HCT116 (cell line): ENCODE data around the gene SMARCD2. TPM values are rescaled to one million over a fixed set of nuclear protein-coding genes. Genes with fewer than 3 reads are reported as not detected.
A peak's percentile ranks its signal among the peaks of the same experiment; 100 is the strongest.

ENCODE experiments used
- ATAC-seq: fragments of 200-7000 bp; cut with Tn5 transposase; 2 replicates; pipeline ENCODE4 v1.9.1; 2020; ENCODE audit warnings: mild to moderate bottlenecking, moderate library complexity
- BruUV-seq: library from RNA; stranded (reverse); fragments of 400-500 nt; replicated peaks from 2 replicates; lab custom pipeline; 2021; lab: Mats Ljungman, UMichigan
- CTCF ChIA-PET: fragments of 300-600 bp; sonication (Branson Sonifier 250); formaldehyde crosslinking; loops from one replicate; lab custom pipeline; 2021; ENCODE audit warnings: antibody characterized with exemption; lab: Charles Lee
- POLR2A ChIA-PET: fragments of 300-600, 350-600 bp; sonication (Branson Sonifier 250); formaldehyde crosslinking; loops from one replicate; lab custom pipeline; 2021; ENCODE audit warnings: antibody characterized with exemption; lab: Charles Lee
- RAD21 ChIA-PET, 2 experiments: fragments of 300-600 bp; sonication (Branson Sonifier 250); formaldehyde crosslinking; loops; one replicate each; lab custom pipeline; 2023; ENCODE audit warnings: low total read pairs in 2 of 2; ENCODE audit not compliant: uncharacterized antibody in 2 of 2, unreplicated experiment in 2 of 2, low non-redundant PET in 1 of 2; lab: Charles Lee
- DNase-seq: peaks from one replicate; pipeline ENCODE4 v3.0.0-alpha.2; 2010; ENCODE audit warnings: low read depth, low spot score
- H2AFZ ChIP-seq: fragments of 200-600 bp; shearing (Covaris generic), sonication (generic); 2 replicates; pipeline ENCODE4 v1.6.1; 2017; ENCODE audit warnings: low read depth, mixed run types, mixed read lengths, antibody characterized with exemption, low read length; ENCODE audit not compliant: poor library complexity, severe bottlenecking
- H3K27ac ChIP-seq: 2 replicates; pipeline ENCODE4 v1.5.1; 2012; ENCODE audit warnings: low read depth, low read length
- H3K27me3 ChIP-seq: fragments of 200-600 bp; sonication (generic); 2 replicates; pipeline ENCODE4 v1.6.1; 2016; ENCODE audit warnings: mixed run types, low read length, mixed read lengths; ENCODE audit not compliant: insufficient read depth
- H3K36me3 ChIP-seq, 2 experiments: fragments of 200-500 bp in 1 of 2; fragments of 200-600 bp in 1 of 2; sonication (Bioruptor generic) in 1 of 2; sonication (generic) in 1 of 2; 2 replicates each; pipeline versions ENCODE4 v1.5.1 to v1.6.1; 2014 to 2016; ENCODE audit warnings: low read length in 2 of 2, inconsistent platforms in 1 of 2, mixed read lengths in 1 of 2, mixed run types in 1 of 2; ENCODE audit not compliant: insufficient read depth in 2 of 2, control insufficient read depth in 1 of 2
- H3K4me1 ChIP-seq, 2 experiments: fragments of 200-600 bp in 1 of 2; sonication (generic) in 1 of 2; 2 replicates each; pipeline versions ENCODE4 v1.5.1 to v1.6.1; 2012 to 2017; ENCODE audit warnings: low read length in 2 of 2, inconsistent platforms in 1 of 2, mild to moderate bottlenecking in 1 of 2, mixed read lengths in 1 of 2, mixed run types in 1 of 2, moderate library complexity in 1 of 2; ENCODE audit not compliant: insufficient read depth in 2 of 2, control insufficient read depth in 1 of 2
- H3K4me2 ChIP-seq: fragments of 200-600 bp; sonication (generic); 2 replicates; pipeline ENCODE4 v1.6.1; 2017; ENCODE audit warnings: mixed run types, low read length, mixed read lengths
- H3K4me3 ChIP-seq, 2 experiments: fragments of 200-600 bp in 1 of 2; sonication (generic) in 1 of 2; replicated peaks in 1 of 2; 2 replicates each; pipeline ENCODE4 v1.5.1; 2011 to 2016; ENCODE audit warnings: low read length in 2 of 2, control low read depth in 1 of 2, low read depth in 1 of 2, mild to moderate bottlenecking in 1 of 2, mixed read lengths in 1 of 2, mixed run types in 1 of 2
- H3K79me2 ChIP-seq: fragments of 200-600 bp; sonication (generic); 2 replicates; pipeline ENCODE4 v1.6.1; 2017; ENCODE audit warnings: mild to moderate bottlenecking, mixed run types, low read length, moderate library complexity, mixed read lengths; ENCODE audit not compliant: insufficient read depth
- H3K9ac ChIP-seq: fragments of 200-600 bp; sonication (generic); 2 replicates; pipeline ENCODE4 v1.6.1; 2016; ENCODE audit warnings: low read length, mixed read lengths
- H3K9me2 ChIP-seq: fragments of 200-600 bp; sonication (generic), shearing (Covaris generic); 2 replicates; pipeline ENCODE4 v1.6.1; 2017; ENCODE audit warnings: mixed run types, mild to moderate bottlenecking, moderate library complexity; ENCODE audit not compliant: insufficient read depth
- H3K9me3 ChIP-seq, 2 experiments: fragments of 200-500 bp in 1 of 2; fragments of 200-600 bp in 1 of 2; sonication (Bioruptor generic) in 1 of 2; sonication (generic) in 1 of 2; 2 replicates each; pipeline ENCODE4 v1.6.1; 2014 to 2017; ENCODE audit warnings: low read length in 2 of 2, mixed read lengths in 2 of 2, inconsistent platforms in 1 of 2, low read depth in 1 of 2, mild to moderate bottlenecking in 1 of 2, mixed run types in 1 of 2, moderate library complexity in 1 of 2; ENCODE audit not compliant: control insufficient read depth in 1 of 2, insufficient read depth in 1 of 2
- H4K20me1 ChIP-seq: fragments of 200-600 bp; sonication (generic), shearing (Covaris generic); 2 replicates; pipeline ENCODE4 v1.6.1; 2017; ENCODE audit warnings: mixed run types, mild to moderate bottlenecking, moderate library complexity; ENCODE audit not compliant: insufficient read depth
- CBX3 ChIP-seq: IDR thresholded peaks from 2 replicates; pipeline ENCODE4 v1.6.1; 2012; ENCODE audit warnings: low read depth
- CEBPB ChIP-seq: IDR thresholded peaks from 2 replicates; pipeline ENCODE4 v1.6.1; 2012; ENCODE audit warnings: low read depth
- EGR1 ChIP-seq: IDR thresholded peaks from 2 replicates; pipeline ENCODE4 v1.6.1; 2012; ENCODE audit warnings: low read depth
- EZH2 ChIP-seq: fragments of 200-600 bp; sonication (generic); IDR thresholded peaks from 2 replicates; pipeline ENCODE4 v1.6.1; 2017; ENCODE audit warnings: antibody characterized with exemption, mixed run types
- EZH2phosphoT487 ChIP-seq: fragments of 200-600 bp; IDR thresholded peaks from 2 replicates; pipeline ENCODE4 v1.6.1; 2018; ENCODE audit warnings: antibody characterized with exemption, borderline replicate concordance
- JUND ChIP-seq: IDR thresholded peaks from 2 replicates; pipeline ENCODE4 v1.6.1; 2012
- MAX ChIP-seq: IDR thresholded peaks from 2 replicates; pipeline ENCODE4 v1.6.1; 2012
- POLR2A ChIP-seq: IDR thresholded peaks from 2 replicates; pipeline ENCODE4 v1.7.0; 2011; ENCODE audit warnings: borderline replicate concordance; ENCODE audit not compliant: insufficient read depth, insufficient read length; ENCODE audit errors: extremely low read depth
- POLR2AphosphoS5 ChIP-seq: IDR thresholded peaks from 2 replicates; pipeline ENCODE4 v1.6.1; 2011; ENCODE audit warnings: mild to moderate bottlenecking, low read depth, low read length, moderate library complexity
- RAD21 ChIP-seq: IDR thresholded peaks from 2 replicates; pipeline ENCODE4 v1.6.1; 2012; ENCODE audit warnings: low read depth, mild to moderate bottlenecking
- SIN3A ChIP-seq: IDR thresholded peaks from 2 replicates; pipeline ENCODE4 v1.6.1; 2012; ENCODE audit warnings: low read depth
- SP1 ChIP-seq: IDR thresholded peaks from 2 replicates; pipeline ENCODE4 v1.6.1; 2012; ENCODE audit warnings: low read depth
- SRF ChIP-seq: IDR thresholded peaks from 2 replicates; pipeline ENCODE4 v1.6.1; 2012; ENCODE audit warnings: low read depth
- ZFX ChIP-seq: fragments of 450-650 bp; IDR thresholded peaks from 2 replicates; pipeline ENCODE4 v1.6.1; 2017
- ZNF274 ChIP-seq: fragments of 200-500 bp; sonication (Bioruptor generic); IDR thresholded peaks from 2 replicates; pipeline ENCODE4 v1.6.1; 2014; ENCODE audit warnings: mild to moderate bottlenecking, low read depth, low read length, inconsistent platforms
- intact Hi-C: fragments of 100-400 bp; cut with micrococcal nuclease; formaldehyde crosslinking; loops from 2 replicates; pipeline ENCODE4 v1.10.0; 2022
- total RNA-seq: library from RNA; stranded (reverse); gene quantifications from one replicate; pipeline ENCODE4 v1.2.1, GENCODE V29; 2021; ENCODE audit not compliant: unreplicated experiment
- TF ChIP-seq, protein P1 (sequence below): IDR thresholded peaks from 2 replicates; pipeline ENCODE4 v1.6.1; 2011; ENCODE audit warnings: mild to moderate bottlenecking, low read length, moderate library complexity; ENCODE audit not compliant: insufficient replicate concordance; ENCODE audit errors: extremely low read depth
- TF ChIP-seq, protein P2 (sequence below), 3 experiments: fragments of 200-600 bp in 1 of 3; sonication (generic) in 1 of 3; IDR thresholded peaks in 2 of 3; conservative IDR thresholded peaks in 1 of 3; 2 replicates each; pipeline ENCODE4 v1.5.1; 2012 to 2017; ENCODE audit warnings: low read depth in 2 of 3, low read length in 2 of 3, antibody characterized with exemption in 1 of 3, borderline replicate concordance in 1 of 3, control low read depth in 1 of 3, mild to moderate bottlenecking in 1 of 3, mixed read lengths in 1 of 3, mixed run types in 1 of 3, moderate library complexity in 1 of 3; ENCODE audit not compliant: insufficient read depth in 1 of 3
- TF ChIP-seq, protein P3 (sequence below): IDR thresholded peaks from 2 replicates; pipeline ENCODE4 v1.6.1; 2012; ENCODE audit warnings: low read depth
- TF ChIP-seq, protein P4 (sequence below): IDR thresholded peaks from 2 replicates; pipeline ENCODE4 v1.6.1; 2012

The SMARCD2 gene
- total RNA-seq, 1 experiment from 2014 or later: 168 TPM

DNA sequence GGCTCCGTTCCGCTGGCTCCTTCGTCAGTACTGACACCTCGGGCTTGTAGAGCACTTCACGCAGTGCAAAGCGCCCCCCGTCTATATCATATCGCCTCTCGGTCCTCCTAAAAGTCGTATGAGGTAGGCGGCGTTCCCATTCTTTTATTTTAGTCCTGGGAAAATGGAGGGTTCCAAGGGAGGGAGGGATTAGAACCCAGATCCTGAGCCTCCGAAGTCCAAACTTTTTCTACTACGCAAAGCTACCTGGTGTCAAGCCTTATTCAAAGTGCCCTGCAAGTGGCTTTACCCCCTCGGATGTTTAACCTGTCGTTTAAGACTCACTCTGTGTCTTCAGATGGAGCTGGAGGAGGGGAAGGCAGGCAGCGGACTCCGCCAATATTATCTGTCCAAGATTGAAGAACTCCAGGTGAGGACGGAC is 14.7 kb downstream of the SMARCD2 start:
- no peaks in the 10 kb centered on the region for H4K20me1 ChIP-seq
- peak overlapping the region; percentile 81 for H3K27ac ChIP-seq
- H3K4me3 ChIP-seq: peak overlapping the region; percentile 81 to 85
- CTCF ChIA-PET: no interaction called here
- no peak; the same call in 1 of the 2 replicates for ATAC-seq
- POLR2A ChIA-PET: interaction anchor here (1.4 to 4.3 kb wide), 2 partner anchors 11 to 54 kb away, joined by 7 to 16 read pairs; partner anchors contain the start of genes CCDC47 and DDX42
- H3K9ac ChIP-seq: peak overlapping the region; percentile 88
- no peaks in the 10 kb centered on the region for H3K9me3 ChIP-seq
- RAD21 ChIA-PET: interaction anchor here in 1 of 2 experiments (0.6 kb wide), 1 partner anchor 400 kb away, joined by 3 read pairs; no protein-coding TSS in a partner anchor
- H3K36me3 ChIP-seq: peaks cover 62 to 71% of the 10 kb centered on the region in 2 experiments; a peak in 3 of 4 replicates
- intact Hi-C loops: loop anchor here (1.0 to 5.0 kb wide), 3 partner anchors 11 to 131 kb away; partner anchors contain the start of gene CCDC47
- no peak overlapping the region for H2AFZ ChIP-seq
- TF ChIP-seq, protein P1, sequence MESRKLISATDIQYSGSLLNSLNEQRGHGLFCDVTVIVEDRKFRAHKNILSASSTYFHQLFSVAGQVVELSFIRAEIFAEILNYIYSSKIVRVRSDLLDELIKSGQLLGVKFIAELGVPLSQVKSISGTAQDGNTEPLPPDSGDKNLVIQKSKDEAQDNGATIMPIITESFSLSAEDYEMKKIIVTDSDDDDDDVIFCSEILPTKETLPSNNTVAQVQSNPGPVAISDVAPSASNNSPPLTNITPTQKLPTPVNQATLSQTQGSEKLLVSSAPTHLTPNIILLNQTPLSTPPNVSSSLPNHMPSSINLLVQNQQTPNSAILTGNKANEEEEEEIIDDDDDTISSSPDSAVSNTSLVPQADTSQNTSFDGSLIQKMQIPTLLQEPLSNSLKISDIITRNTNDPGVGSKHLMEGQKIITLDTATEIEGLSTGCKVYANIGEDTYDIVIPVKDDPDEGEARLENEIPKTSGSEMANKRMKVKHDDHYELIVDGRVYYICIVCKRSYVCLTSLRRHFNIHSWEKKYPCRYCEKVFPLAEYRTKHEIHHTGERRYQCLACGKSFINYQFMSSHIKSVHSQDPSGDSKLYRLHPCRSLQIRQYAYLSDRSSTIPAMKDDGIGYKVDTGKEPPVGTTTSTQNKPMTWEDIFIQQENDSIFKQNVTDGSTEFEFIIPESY: no peak
- TF ChIP-seq MAX: no peak
- TF ChIP-seq EGR1: no peak
- TF ChIP-seq RAD21: no peak
- no peak for TF ChIP-seq CEBPB
- TF ChIP-seq, protein P2, sequence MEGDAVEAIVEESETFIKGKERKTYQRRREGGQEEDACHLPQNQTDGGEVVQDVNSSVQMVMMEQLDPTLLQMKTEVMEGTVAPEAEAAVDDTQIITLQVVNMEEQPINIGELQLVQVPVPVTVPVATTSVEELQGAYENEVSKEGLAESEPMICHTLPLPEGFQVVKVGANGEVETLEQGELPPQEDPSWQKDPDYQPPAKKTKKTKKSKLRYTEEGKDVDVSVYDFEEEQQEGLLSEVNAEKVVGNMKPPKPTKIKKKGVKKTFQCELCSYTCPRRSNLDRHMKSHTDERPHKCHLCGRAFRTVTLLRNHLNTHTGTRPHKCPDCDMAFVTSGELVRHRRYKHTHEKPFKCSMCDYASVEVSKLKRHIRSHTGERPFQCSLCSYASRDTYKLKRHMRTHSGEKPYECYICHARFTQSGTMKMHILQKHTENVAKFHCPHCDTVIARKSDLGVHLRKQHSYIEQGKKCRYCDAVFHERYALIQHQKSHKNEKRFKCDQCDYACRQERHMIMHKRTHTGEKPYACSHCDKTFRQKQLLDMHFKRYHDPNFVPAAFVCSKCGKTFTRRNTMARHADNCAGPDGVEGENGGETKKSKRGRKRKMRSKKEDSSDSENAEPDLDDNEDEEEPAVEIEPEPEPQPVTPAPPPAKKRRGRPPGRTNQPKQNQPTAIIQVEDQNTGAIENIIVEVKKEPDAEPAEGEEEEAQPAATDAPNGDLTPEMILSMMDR (IDR thresholded peaks at IDR 0.05 in 2 of 3, conservative IDR thresholded peaks at IDR 0.05 in 1 of 3; ENCODE audit: borderline replicate concordance in 1 of 3, insufficient read depth in 1 of 3, low read depth in 2 of 3, low read length in 2 of 3): no peak
- TF ChIP-seq SRF: no peak
- no peak for TF ChIP-seq SP1
- TF ChIP-seq CBX3: no peak
- TF ChIP-seq JUND: no peak
- TF ChIP-seq EZH2phosphoT487: no peak
- no peak for TF ChIP-seq EZH2
- TF ChIP-seq, protein P3, sequence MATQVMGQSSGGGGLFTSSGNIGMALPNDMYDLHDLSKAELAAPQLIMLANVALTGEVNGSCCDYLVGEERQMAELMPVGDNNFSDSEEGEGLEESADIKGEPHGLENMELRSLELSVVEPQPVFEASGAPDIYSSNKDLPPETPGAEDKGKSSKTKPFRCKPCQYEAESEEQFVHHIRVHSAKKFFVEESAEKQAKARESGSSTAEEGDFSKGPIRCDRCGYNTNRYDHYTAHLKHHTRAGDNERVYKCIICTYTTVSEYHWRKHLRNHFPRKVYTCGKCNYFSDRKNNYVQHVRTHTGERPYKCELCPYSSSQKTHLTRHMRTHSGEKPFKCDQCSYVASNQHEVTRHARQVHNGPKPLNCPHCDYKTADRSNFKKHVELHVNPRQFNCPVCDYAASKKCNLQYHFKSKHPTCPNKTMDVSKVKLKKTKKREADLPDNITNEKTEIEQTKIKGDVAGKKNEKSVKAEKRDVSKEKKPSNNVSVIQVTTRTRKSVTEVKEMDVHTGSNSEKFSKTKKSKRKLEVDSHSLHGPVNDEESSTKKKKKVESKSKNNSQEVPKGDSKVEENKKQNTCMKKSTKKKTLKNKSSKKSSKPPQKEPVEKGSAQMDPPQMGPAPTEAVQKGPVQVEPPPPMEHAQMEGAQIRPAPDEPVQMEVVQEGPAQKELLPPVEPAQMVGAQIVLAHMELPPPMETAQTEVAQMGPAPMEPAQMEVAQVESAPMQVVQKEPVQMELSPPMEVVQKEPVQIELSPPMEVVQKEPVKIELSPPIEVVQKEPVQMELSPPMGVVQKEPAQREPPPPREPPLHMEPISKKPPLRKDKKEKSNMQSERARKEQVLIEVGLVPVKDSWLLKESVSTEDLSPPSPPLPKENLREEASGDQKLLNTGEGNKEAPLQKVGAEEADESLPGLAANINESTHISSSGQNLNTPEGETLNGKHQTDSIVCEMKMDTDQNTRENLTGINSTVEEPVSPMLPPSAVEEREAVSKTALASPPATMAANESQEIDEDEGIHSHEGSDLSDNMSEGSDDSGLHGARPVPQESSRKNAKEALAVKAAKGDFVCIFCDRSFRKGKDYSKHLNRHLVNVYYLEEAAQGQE: no peak
- no peak for TF ChIP-seq POLR2A
- TF ChIP-seq ZNF274: no peak
- TF ChIP-seq ZFX: no peak
- no peak for TF ChIP-seq POLR2AphosphoS5
- TF ChIP-seq, protein P4, sequence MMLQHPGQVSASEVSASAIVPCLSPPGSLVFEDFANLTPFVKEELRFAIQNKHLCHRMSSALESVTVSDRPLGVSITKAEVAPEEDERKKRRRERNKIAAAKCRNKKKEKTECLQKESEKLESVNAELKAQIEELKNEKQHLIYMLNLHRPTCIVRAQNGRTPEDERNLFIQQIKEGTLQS: no peak
- no peak; the same call in 1 of the 2 replicates for TF ChIP-seq SIN3A
- TF ChIP-seq, all 23 proteins: peak for 0
- BruUV-seq: no TSS peak
- Histone ChIP-seq H3K27me3 (no peaks in the 10 kb centered on the region), H3K4me1 (peaks cover 8 to 16% of the 10 kb centered on the region in 2 experiments), H3K79me2 (peaks cover 86% of the 10 kb centered on the region), H3K9me2 (no peaks in the 10 kb centered on the region), H3K4me2 (peak overlapping the region; percentile 84)
- DNase-seq: no peak
